ENCODE results near the gene RYR2.

GRCh38 chr1:237237721-237238120, 195.7 kb downstream of the RYR2 start:
- no peak for TF ChIP-seq TAF1 (IDR thresholded peaks at IDR 0.05; ENCODE audit: borderline replicate concordance, low read depth, low read length)
- no peak for TF ChIP-seq POLR2A (IDR thresholded peaks at IDR 0.05; ENCODE audit: low read depth, low read length)
- no peak for TF ChIP-seq POLR2AphosphoS5 (IDR thresholded peaks at IDR 0.05; ENCODE audit: low read depth, low read length)
